ENCODE measurements around the gene ART4.

The ART4 gene

GRCh38 chr12:14843425-14843887, at the start of gene ART4:
TSS of gene ART4 (minus strand) at chr12:14843526. CDS start at chr12:14843113, 413 bp downstream.
- no peak within 1 kb of the TSS for H3K4me3 ChIP-seq (ENCODE audit: low read depth, low read length)
- TF ChIP-seq CTCF (IDR thresholded peaks at IDR 0.05; ENCODE audit: low read depth, low read length) = no peak

GRCh38 chr12:14892726-14893505, 49.6 kb upstream of the ART4 start:
- no peak overlapping the region for H3K4me3 ChIP-seq (ENCODE audit: low read depth, low read length)
- TF ChIP-seq CTCF (IDR thresholded peaks at IDR 0.05; ENCODE audit: low read depth, low read length) = 0 out of 2 replicates have a peak, but pooled peaks have one; percentile 9

- H3K4me3 ChIP-seq (ENCODE audit: low read depth, low read length) = no peak overlapping the region
- no peak for TF ChIP-seq CTCF (IDR thresholded peaks at IDR 0.05; ENCODE audit: low read depth, low read length)
Measured at GRCh38 chr12:14890701-14891100, 47.4 kb upstream of the ART4 start.

GRCh38 chr12:14886271-14886670, 42.9 kb upstream of the ART4 start:
- TF ChIP-seq CTCF (IDR thresholded peaks at IDR 0.05; ENCODE audit: low read depth, low read length) = no peak
- H3K4me3 ChIP-seq (ENCODE audit: low read depth, low read length) = no peak overlapping the region

GRCh38 chr12:14885718-14886221, 42.4 kb upstream of the ART4 start, which contains the start of gene MGP:
TSS of gene MGP (minus strand) at chr12:14885854. CDS start at chr12:14885791, 63 bp downstream.
- no peak within 1 kb of the TSS for H3K4me3 ChIP-seq (ENCODE audit: low read depth, low read length)
- no peak for TF ChIP-seq CTCF (IDR thresholded peaks at IDR 0.05; ENCODE audit: low read depth, low read length)

- no peak overlapping the region; the same call in 1 of the 2 replicates for H3K4me3 ChIP-seq (ENCODE audit: low read depth, low read length)
- TF ChIP-seq CTCF (IDR thresholded peaks at IDR 0.05; ENCODE audit: low read depth, low read length) = no peak
Measured at GRCh38 chr12:14884458-14884878, 41.1 kb upstream of the ART4 start.

GRCh38 chr12:14883686-14884085, 40.4 kb upstream of the ART4 start:
- H3K4me3 ChIP-seq (ENCODE audit: low read depth, low read length) = no peak overlapping the region
- no peak for TF ChIP-seq CTCF (IDR thresholded peaks at IDR 0.05; ENCODE audit: low read depth, low read length)
